Stimulated activated CD4-positive, alpha-beta T cell treated with anti-CD3 and anti-CD28 coated beads, TNF-alpha, amount 100 ng/mL, for 4 hours (primary cell): ENCODE measurements around the gene PIP5KL1.
A peak's percentile ranks its signal among the peaks of the same experiment; 100 is the strongest.

ENCODE experiments used
- DNase-seq, 3 experiments: peaks; one replicate each; pipeline ENCODE4 v3.0.0-alpha.2; 2020; ENCODE audit warnings: low read depth in 3 of 3

The PIP5KL1 gene

GRCh38 chr9:127949827-127950512 is 19.4 kb upstream of the PIP5KL1 start:
- no peak for DNase-seq

- DNase-seq = no peak
Measured at GRCh38 chr9:127947841-127948710, 17.5 kb upstream of the PIP5KL1 start.

GRCh38 chr9:127946728-127947127 is 16.2 kb upstream of the PIP5KL1 start:
- no peak for DNase-seq

GRCh38 chr9:127945942-127946341 is 15.4 kb upstream of the PIP5KL1 start:
- no peak for DNase-seq

- no peak for DNase-seq
Measured at GRCh38 chr9:127945338-127945737, 14.8 kb upstream of the PIP5KL1 start.

- no peak for DNase-seq
Measured at GRCh38 chr9:127944586-127945218, 14.1 kb upstream of the PIP5KL1 start.

- peak; percentile 60 to 63 (median 62) for DNase-seq
Measured at GRCh38 chr9:127943731-127944144, 13.2 kb upstream of the PIP5KL1 start.

GRCh38 chr9:127943011-127943662 is 12.6 kb upstream of the PIP5KL1 start:
- no peak for DNase-seq

- no peak for DNase-seq
Measured at GRCh38 chr9:127942216-127943010, 11.8 kb upstream of the PIP5KL1 start.

GRCh38 chr9:127941961-127942215 is 11.3 kb upstream of the PIP5KL1 start:
- no peak for DNase-seq

GRCh38 chr9:127941062-127941960 is 10.7 kb upstream of the PIP5KL1 start:
- no peak for DNase-seq

- no peak for DNase-seq
Measured at GRCh38 chr9:127940593-127940992, 10.0 kb upstream of the PIP5KL1 start.

GRCh38 chr9:127938298-127938690 is 7.7 kb upstream of the PIP5KL1 start:
- no peak for DNase-seq

- peak; percentile 71 to 75 (median 71) for DNase-seq
Measured at GRCh38 chr9:127937388-127938297, 7.1 kb upstream of the PIP5KL1 start, which contains the start of gene DPM2. DPM2 (minus strand) TSS chr9:127937854; CDS start chr9:127937820, 34 bp downstream.

GRCh38 chr9:127937056-127937387 is 6.4 kb upstream of the PIP5KL1 start:
- no peak for DNase-seq

- DNase-seq = no peak
Measured at GRCh38 chr9:127936347-127936852, 5.8 kb upstream of the PIP5KL1 start.

GRCh38 chr9:127935765-127936221 is 5.2 kb upstream of the PIP5KL1 start:
- DNase-seq = no peak

GRCh38 chr9:127934986-127935385 is 4.4 kb upstream of the PIP5KL1 start:
- no peak for DNase-seq

GRCh38 chr9:127934248-127934647 is 3.7 kb upstream of the PIP5KL1 start:
- no peak for DNase-seq
